GM18511 (cell line): ENCODE results near the gene AMDHD2.
"Not testable (repeated sequence)": the region's sequence is repeated elsewhere in the genome, so short reads cannot be mapped to it uniquely, and the experiment has no call there.

Source experiments
- ATAC-seq: cut with Tn5 transposase; IDR thresholded peaks from one replicate; pipeline ENCODE4 v1.9.1; 2021; ENCODE audit warnings: mild to moderate bottlenecking, moderate library complexity; ENCODE audit not compliant: unreplicated experiment

AMDHD2 gene

GRCh38 chr16:2531696-2532493 lies 11.7 kb downstream of the AMDHD2 start:
- peak; percentile 90 for ATAC-seq

DNA sequence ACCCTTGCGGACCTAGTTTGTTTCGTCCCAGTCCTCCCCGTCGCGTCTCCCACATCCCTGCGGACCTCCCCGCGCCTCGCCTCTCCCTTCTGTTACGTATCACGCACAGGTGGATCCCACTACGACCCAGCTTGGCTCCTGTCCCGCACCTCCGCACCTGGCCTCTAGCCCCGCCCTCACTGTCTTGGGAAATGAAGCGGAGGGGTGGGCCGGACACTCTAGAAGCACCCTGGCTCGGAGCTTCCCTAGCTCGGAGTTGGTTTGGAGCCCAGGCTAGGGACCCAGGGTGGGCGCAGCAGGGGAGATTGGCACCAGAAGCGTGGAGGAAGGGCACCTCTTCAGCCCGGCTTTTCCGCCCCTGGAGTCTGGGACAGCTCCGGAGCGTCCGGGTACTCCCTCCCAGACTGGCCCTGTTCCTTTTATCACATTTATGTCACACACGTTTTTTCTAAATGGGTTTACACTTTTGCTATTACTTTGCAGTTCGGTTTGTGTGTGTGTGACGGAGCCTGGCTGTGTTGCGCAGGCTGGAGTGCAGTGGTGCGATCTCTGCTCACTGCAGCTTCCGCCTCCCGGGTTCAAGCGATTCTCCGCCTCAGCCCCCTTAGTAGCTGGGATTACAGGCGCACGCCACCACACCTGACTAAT lies 12.4 kb downstream of the AMDHD2 start:
- no peak for ATAC-seq

DNA sequence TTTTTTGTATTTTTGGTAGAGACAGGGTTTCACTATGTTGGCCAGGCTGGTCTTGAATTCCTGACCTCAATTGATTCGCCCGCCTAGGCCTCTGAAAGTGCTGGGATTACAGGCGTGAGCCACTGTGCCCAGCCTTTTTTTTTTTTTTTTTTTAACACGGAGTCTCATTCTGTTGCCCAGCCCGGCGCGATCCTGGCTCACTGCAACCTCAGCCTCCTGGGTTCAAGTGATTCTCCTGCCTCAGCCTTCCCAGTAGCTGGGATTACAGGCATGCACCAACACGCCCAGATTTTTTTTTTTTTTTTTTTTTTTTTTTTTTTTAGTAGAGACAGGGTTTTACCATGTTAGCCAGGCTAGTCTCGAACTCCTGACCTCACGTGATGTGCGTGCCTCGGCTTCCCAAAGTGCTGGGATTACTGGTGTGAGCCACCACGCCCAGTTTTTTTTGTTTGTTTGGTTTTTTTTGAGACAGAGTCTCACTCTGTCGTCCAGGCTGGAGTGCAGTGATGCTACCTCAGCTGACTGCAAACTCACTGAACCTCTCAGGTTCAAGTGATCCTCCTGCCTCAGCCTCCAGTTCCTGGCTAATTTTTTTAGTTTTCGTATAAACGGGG lies 13.1 kb downstream of the AMDHD2 start:
- not testable (repeated sequence) for ATAC-seq

DNA sequence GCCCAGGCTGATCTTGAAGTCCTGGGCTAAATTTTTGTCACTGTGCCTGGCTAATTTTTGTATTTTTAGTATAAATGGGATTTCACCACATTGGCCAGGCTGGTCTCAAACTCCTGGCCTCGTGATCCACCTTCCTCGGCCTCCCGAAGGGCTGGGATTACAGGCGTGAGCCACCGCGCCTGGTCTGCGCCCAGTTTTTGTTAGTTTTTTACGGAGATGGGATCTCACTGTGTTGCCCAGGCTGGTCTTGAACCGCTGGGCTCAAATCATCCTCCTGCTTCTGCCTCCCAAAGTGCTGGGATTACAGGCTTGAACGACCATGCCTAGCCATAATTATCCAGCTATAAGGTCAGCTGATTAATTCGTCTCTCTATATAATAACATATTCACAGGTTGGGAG lies 13.7 kb downstream of the AMDHD2 start:
- ATAC-seq = no peak

DNA sequence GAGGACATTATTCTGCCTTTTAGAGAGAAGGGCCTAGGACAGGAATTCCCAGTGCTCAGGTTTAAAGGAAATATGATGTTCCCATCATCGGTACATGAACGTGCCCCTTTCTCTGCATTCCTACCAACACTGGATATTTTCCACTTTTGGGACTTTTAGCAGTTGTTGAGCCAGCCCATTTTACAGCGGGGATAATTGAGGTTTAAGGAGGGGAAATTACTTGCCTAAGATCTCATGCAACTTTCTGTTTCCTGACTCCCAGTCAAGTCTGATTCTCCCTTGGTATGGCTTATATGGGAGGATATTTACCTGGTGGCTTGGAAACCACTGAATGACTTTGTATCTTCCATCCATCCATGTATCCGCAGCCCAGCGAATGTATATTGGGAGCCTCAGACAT lies 14.2 kb downstream of the AMDHD2 start:
- ATAC-seq = not testable (repeated sequence)

- no peak for ATAC-seq
These were observed 15.4 kb downstream of the AMDHD2 start for GRCh38 chr16:2535625-2536013.

- peak; percentile 86 for ATAC-seq
These were observed 17.5 kb downstream of the AMDHD2 start, which contains the start of gene PDPK1 for GRCh38 chr16:2537451-2538379. PDPK1 (plus strand) TSS chr16:2538021; CDS start chr16:2538113, 92 bp downstream.

DNA sequence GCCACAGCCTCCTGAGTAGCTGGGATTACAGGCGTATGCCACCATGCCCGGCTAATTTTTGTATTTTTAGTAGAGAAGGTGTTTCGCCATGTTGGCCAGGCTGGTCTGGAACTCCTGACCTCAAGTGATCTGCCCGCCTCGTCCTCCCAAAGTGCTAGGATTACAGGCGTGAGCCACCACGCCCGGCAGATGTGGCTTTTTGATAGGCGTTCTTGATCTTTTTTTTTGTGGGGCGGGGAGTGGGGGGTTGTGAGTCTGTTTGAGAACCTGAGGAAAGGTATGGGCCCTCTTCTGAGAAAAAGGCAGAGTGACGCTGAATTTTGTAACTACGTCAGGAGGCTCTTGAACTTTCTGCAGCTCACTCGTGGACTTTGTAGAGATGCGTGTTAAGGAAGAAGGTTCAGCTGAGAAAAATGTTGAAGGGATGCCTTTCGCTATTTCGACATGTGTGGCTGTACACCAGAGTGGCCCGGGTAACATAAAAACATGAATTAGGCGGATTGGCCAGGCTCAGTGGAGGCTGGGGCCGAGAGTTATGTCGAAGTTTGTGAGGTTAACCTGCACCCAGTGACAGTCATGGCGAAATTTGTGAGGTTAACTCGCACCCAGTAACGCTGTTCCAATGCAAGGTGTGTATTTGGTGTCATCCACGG lies 19.1 kb downstream of the AMDHD2 start:
- not testable (repeated sequence) for ATAC-seq

DNA sequence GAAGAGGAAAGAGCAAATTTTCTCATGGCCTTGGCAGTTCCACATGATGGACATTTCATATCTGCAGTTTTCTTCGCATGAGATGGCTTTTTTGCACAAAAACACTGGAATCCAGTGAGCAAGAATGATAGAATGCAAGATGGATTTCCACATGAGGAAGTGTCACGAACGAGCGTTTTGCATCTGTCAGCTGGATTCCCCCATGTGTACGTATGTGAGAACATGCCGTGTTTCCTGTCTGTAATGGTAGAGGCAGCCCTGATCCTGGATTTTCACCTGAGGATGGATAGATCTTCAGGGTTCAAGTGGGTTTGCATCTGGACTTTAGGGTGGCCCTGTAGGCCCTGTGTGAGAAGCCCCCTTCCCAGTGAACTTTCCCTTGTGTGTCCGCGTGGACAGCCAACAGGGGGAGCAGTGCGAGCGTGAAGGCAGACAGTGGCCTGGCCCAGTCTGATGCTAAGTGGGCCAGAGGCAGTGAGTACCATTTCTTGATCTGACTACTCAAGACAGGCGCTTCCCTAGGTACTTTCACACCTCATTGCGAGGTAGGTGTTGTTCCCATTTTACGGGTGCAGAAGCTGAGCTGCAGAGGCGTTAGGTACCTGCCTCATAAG lies 19.8 kb downstream of the AMDHD2 start:
- ATAC-seq = not testable (repeated sequence)

GRCh38 chr16:2540912-2541311 lies 20.7 kb downstream of the AMDHD2 start:
- ATAC-seq = not testable (repeated sequence)

DNA sequence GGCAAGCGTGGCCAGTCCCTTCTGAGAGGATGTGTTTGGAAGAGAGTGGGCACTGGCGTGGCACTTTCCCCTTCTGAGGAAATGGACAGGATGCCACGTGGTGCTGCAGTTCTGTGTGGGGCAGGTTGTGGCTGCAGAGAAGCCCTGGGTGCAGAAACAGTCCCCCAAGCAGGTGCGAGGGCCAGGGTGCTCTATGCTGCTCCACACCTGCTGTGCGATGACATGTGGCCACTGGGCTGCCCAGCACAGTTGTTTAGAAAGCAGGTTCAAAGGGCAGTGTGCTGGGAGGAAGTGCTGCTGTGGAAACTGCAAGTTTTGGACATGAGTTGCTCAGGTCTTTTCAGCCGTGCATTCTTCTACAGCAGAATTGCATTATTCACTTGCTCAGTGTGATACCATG lies 21.2 kb downstream of the AMDHD2 start:
- ATAC-seq = not testable (repeated sequence)

DNA sequence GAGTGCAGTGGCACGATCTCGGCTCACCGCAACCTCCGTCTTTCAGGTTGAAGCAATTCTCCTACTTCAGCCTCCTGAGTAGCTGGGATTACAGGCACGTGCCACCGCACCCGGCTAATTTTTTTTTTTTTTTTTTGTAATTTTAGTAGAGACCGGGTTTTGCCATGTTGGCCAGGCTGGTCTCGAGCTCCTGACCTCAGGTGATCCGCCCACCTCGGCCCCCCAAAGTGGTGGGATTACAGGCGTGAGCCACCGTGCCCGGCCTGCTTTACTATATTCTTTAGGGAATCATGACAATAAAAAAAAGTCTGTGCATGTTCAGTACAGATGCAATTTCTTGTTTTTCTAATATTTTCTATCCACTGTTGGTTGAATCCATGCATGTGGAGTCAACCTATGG lies 23.6 kb downstream of the AMDHD2 start:
- ATAC-seq = not testable (repeated sequence)

GRCh38 chr16:2550283-2550878 lies 30.2 kb downstream of the AMDHD2 start:
- not testable (repeated sequence) for ATAC-seq

DNA sequence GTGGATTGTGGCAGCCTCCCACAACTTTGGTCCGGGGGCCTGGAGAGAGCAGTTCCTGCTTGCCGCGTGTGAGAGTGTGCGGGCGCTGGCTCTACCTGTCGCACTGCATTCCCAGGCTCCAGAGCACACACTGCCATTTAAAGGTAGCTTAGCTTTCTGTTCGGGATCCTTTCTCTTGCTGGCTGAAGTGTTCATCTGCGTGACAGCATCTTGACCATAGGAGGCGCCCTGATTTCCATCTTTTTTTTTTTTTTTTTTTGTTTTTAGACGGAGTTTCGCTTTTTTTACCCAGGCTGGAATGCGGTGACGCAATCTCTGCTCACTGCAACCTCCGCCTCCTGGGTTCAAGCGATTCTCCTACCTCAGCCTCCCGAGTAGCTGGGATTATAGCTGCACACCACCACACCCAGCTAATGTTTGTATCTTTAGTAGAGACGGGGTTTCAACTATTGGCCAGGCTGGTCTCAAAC lies 31.3 kb downstream of the AMDHD2 start:
- not testable (repeated sequence) for ATAC-seq

DNA sequence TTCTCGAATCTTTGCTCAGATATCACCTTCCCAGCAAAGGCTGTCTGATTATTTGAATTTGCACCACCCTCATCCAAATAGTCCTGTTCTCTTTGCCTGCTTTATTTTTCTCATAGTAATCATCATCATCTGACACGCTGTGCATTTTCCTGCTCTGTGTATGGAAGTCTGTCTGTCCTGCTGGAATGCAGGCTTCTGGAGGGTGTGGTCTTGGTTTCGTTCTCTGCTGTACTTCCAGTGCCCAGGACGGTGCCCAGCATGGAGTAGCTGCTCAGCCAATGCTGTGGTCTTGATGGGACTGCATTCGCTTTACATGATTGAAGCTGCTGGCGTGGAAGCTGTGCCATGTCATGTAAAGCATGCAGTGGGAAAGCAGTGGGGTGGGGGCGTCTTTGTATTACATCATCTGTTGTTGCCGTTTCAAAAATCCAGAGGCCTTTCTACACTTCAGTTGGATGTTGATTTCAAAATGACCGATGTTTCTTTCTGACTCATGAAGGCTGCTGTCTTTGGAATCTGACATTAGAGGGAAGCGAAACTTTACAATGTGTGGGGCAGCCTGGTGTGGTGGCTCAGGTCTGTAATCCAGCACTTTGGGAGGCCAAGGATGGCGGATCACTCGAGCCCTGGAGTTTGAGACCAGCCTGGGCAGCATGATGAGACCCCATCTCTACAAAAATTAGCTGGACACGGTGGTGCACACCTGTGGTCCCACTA lies 34.7 kb downstream of the AMDHD2 start:
- ATAC-seq = not testable (repeated sequence)

GRCh38 chr16:2557150-2557549 lies 37.0 kb downstream of the AMDHD2 start:
- ATAC-seq = not testable (repeated sequence)

DNA sequence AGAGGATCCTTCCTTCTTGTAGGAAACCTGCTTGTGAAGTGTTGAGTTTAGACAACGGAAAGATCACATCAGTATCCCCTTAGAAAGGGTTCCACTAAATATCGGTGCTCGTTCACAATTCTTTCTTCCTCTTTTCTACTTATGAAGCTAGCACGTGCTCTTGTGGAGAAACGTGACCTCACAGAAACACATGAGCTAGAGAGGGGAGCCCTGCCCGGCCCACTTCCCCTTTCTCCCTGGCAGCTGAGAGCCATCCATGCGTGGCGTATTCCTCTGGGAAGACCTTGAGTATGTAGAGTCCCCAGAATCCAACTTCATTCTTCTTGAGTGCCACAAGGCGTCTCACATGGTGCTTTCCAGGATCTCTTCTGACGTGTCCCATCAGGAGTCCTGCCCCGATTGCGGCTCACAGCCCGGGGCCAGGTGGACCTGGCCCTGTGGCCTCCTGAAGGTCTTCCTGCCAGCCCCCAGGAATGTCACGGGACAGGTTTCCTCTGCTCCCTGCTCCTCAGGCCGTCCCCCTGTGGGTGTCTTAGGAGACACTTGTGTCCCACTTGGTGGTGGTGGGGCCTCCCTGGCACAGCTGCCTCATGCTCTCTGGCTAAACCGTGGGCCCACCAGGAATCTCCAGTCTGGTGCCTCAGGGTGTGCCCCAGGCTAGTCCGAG lies 40.1 kb downstream of the AMDHD2 start:
- ATAC-seq = peak; percentile 69

DNA sequence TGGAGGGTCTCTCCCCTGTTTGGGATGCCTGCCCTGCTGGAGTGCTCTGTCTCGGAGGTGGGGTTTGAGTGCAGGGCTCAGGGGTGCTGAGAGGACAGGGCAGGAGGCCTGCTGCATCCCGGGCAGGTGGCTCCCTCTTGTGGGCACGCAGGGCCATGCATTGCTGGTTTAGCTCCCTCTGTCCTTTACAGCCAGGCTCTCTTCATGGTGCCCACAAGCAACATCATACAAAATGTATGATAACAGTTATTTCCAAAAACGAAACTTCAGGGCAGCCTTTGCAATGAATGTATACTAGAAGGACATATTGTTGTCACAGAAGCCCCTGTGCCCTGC lies 40.6 kb downstream of the AMDHD2 start:
- peak; percentile 73 for ATAC-seq
